ENCODE results near the gene STYXL1.
"Not testable (repeated sequence)": the region's sequence is repeated elsewhere in the genome, so short reads cannot be mapped to it uniquely, and the experiment has no call there.

Gene STYXL1

DNA sequence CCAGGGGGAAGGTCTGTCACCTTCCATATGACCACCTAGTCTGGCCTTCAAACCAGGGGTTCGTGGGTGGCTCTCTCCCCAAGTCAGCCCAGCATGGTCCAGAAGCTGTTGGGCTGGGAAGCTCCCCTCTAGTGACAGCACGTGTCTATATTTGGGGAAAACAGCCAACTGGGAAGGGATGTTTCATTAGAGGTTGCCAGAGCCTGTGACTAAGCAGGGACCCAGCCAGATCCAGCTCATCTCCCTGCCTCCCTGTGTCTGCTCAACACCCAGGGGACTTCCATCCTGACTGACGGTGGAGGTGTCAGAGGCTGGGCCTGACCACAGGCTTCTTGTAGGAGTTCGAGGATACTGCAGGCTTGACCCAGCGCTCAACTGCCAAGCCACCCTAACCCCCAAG is 10.5 kb downstream of the STYXL1 start:
- DNase-seq (ENCODE audit: low spot score): no peak

DNA sequence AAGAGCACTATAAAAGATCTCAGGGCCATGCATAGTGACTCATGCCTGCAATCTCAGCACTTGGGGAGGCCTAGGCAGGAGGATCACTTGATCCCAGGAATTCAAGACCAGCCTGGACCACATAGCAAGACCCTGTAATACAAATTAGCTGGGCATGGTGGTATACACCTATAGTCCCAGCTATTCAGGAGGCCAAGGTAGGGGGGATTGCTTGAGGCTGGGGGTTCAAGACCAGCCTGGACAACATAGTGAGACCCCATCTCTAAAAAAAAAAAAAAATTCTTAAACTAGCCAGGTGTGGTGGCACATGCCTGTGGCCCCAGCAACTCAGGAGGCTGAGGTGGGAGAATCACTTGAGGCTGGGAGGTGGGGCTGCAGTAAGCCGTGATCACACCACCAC is 15.8 kb downstream of the STYXL1 start:
- no peak for DNase-seq (ENCODE audit: low spot score)

DNA sequence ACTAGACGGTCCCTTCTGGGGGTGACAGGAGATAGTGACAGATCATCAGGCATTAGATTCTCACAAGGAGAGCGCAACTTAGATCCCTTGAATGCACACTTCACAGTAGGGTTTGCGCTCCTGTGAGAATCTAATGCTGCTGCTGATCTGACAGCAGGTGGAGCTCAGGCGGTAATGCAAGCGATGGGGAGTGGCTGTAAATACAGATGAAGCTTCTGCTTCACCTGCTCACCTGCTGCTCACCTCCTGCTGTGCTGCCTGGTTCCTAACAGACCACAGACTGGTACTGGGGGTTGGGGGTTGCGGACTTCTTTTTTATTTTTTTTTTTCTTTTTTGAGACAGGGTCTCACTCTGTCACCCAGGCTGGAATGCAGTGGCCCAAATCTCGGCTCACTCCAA is 18.1 kb downstream of the STYXL1 start:
- DNase-seq (ENCODE audit: low spot score): not testable (repeated sequence)

DNA sequence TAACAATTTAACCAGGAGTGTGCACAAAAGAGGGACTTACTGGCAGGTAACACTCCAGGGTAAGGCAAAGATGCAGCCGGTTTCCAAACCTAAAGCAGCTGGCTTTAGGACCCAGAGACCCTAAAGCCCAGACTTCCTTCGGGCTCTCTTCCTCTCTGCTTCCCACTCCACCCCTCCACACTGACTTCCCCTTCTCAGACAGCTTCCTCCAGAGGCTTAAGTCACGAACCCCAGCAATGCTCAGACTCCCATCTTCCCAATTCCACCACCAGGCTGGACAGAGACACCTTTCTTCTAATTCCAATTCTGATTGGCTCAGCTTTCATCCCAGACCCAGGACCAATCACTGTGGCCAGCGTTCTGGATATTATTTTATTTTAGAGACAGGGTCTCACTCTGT is 24.8 kb downstream of the STYXL1 start:
- no peak for DNase-seq (ENCODE audit: low spot score)

DNA sequence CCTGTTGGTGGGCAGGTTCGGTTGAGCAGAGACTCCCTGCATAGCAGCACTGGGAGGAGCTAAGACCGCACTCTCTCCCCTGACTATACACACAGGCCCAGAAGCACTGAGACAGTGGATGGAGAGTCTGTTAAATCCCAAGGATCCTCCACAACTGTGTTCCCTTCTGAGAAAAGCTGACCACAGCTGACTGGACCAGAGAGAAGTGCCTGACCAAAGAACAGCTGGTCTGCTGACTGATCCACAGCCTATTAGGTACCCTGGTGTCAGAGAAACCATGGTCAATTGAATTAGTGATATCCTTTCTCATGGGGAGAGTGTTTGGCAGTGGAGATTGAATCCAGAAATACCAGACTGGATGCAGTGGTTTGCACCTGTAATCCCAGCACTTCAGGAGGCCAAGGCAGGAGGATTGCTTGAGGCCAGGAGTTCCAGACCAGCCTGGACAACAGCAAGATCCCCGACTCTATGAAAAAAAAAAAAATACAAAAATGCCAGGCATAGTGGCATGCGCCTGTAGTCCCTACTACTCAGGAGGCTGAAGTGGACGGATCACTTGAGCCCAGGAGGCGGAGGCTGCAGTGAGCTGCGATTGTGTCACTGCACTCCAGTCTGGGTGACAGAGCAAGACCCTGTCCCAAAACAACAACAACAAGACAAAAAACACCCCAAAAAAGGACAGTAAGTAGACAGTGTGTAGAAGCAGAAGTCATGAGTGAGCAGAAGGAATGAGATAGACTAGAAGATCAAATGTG is 25.6 kb downstream of the STYXL1 start:
- no peak for DNase-seq (ENCODE audit: low spot score)

DNA sequence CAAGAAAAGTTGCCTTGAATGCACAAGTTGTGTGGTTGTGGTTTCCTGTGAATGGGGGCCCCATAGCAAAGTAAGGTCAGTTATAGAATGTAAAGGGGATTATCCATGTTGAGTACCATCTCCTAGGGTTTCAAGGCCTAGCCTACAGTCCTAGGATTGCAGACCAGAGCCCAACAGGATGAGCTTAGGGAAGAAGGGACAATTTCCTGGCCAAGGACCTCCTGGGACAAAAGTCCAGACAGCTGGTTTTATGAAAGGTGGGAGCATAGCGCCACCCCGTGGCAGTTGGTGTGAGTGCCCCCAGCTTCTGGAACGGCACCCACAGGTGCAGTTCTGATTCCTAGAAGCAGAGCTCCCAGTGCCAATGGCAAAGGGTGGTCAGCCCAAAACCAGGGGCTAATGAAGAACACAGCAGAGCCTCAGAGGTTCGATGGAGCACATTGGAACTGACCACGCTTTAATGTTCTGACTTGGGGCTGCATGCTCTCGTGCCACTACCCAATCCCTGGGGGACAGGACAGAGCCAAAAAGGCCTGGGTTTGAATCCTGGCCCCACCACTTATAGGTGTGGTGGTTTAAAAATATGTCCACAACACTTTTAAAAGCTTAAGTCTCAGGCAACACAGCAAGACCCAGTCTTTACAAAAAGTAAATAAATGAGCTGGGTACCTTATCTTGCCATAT is 27.6 kb downstream of the STYXL1 start:
- DNase-seq (ENCODE audit: low spot score): peak; percentile 66

DNA sequence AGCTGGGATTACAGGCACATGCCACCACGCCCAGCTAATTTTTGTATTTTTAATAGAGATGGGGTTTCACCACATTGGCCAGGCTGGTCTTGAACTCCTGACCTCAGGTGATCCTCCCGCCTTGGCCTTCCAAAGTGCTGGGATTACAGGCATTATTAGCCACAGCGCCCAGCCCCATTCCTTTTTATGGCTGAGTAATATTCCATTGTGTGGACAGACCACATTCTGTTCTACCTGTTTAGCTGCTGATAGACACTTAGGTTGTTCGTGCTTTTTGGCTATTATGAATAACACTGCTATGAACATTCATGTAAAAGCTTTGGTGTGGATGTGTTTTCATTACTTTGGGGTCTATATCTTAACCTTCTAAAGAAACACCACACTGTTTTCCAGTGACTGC is 29.3 kb downstream of the STYXL1 start:
- not testable (repeated sequence) for DNase-seq (ENCODE audit: low spot score)

DNA sequence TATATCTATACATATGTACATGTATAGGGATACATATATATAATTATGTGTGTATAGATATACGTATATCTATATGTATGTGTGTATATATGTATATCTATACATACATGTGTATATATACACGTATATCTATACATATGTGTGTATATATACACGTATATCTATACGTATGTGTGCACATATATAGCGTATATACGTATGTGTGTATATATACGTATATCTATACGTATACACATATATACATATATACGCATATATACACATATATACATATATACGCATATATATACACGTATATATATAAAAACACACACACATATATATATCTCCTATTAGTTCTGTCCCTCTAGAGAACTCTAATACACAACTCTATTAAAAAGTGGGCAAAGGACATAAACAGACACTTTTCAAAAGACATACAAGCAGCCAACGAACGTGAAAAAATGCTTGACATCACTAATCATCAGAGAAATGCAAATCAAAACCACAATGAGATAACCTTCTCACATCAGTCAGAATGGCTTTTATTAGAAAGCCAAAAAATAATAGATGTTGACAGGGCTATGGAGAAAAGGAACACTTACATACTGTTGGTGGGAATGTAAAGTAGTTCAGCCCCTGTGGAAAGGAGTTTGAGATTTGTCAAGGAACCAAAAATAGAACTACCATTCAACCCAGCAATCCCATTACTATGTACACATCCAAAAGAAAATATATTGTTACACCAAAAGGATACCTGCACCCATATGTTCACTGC is 31.4 kb downstream of the STYXL1 start:
- no peak for DNase-seq (ENCODE audit: low spot score)

DNA sequence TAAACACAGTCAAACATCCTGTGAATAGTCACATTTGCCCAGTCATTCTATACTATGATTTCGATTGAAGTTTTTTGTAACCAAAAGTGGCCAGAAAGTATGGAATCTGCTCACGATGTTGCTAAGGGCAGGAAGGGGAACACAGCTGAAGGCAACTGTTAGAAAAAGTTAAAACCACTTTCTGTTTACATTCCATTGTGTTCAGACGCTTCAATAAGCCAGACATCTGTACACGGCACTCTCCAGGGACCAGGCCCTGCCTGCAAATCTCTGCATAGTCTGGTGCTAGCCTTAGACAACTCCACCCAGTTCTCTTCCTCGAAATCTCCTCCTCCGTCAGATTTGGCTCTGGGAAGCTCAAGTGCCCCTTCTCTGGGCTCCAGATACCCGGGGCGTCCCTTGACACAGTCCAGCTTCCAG is 36.3 kb downstream of the STYXL1 start:
- DNase-seq (ENCODE audit: low spot score): no peak

DNA sequence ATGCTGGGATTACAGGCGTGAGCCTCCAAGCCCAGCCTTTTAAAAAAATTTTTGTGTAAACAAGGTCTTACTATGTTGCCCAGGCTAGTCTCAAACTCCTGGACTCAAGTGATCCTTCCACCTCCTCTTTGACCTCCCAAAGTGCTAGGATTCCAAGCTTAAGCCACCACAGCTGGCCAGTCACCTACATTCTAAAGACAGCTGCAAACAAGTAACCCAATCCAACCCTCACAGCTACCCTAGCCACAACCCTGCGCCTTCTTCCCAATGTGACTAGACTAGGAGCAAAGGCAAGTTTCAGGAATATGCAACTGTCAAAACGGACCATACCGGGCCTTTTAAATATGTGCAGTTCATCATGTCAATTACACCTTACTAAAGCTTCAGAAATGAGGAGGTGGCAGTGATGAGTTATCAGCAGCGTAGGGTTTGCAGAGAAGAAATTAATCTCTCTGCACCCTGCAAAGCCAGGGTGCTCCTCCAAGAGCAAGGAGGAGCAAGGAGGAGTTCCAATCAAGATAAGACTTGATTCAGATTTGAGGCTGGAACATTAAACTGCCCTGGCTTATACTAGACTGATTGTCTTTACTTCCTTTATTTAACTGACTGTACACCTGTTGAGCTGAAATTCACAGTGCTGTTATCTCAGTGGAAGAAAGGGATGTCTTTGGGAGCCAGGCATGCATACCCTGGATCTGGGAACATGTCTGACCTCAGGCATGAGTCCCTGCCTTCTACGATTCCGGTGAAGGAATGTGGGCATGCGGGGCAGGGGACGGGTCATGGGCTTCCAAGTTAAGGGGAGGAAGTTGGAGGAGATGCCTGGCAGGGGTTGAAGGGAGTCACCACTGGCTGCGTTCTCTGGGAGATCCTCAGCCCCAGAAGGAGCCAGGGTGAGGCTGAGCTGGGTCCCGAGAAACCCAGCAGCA is 37.9 kb downstream of the STYXL1 start:
- no peak for DNase-seq (ENCODE audit: low spot score)

DNA sequence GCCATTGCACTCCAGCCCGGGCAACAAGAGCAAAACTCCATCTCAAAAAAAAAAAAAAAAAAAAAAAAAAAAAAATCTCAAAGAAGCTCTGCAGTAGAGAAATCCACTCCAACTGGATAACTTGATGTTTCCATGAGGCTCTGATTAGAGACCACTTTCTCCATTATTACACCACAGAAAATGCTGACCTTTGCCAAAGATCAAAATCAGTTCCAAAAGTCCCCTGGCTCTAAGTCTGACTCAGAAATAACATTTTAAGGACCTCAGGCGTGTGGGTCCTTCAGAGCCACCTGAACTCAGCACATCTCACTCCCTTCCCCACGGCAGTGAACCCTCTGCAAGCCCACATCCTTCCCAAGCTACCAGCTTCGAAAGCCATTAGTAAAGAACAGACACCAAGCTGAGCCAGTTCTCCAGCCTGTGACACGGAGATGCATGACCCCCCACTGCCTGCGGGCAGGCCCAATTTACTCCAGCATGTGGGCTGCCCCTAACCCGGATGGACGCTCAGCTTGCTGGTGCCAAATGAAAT is 39.6 kb downstream of the STYXL1 start:
- DNase-seq (ENCODE audit: low spot score): no peak

DNA sequence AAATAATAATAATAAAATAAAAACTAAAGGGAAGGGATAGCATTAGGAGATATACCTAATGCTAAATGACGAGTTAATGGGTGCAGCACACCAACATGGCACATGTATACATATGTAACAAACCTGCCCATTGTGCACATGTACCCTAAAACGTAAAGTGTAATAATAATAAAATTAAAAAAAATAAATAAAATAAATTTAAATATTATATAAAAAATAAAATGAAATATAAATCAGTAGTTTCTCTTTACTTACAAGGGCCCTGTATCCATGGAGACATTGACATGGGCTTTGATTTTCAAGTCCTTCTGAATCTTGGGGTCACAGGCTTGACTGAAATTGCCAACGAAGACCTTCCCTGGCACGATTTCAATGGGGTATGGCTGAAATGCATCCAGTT is 42.8 kb downstream of the STYXL1 start:
- DNase-seq (ENCODE audit: low spot score): not testable (repeated sequence)

DNA sequence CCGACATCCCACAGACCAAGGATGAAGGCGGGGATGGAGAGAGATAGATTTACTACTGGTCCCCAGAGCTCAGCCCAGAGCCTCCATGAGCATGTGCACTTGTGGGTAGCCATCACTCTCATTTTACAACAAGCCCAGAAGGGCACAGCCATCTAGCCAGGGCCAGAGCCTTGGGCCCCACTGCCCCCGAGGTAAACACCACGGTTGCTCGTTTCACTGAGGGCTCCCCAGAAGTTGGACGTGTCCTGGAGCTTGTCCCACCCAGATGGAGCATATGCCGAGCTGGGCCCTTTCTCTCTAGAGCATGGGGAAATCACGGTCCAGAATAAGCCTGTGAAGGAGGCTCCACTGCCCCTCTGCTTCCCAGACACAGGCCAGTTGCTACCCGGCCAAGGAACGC is 44.4 kb downstream of the STYXL1 start:
- no peak for DNase-seq (ENCODE audit: low spot score)

DNA sequence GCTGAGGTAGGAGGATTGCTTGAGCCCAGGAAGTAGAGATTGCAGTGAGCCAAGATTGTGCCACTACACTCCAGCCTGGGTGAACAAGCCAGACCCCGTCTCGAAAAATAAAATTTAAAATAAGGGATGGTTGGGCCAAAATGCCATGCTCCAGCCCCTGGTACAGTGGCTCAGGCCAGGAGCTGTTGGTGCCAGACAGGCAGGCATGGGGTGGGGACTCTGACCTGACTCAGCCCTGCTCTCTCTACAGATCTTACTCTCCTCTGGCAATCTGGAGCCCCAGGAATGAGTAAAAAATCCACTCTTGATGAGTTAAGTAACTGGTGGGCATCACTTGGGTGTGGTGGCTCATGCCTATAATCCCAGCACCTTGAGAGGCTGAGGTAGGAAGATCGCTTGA is 45.0 kb downstream of the STYXL1 start:
- DNase-seq (ENCODE audit: low spot score): no peak

DNA sequence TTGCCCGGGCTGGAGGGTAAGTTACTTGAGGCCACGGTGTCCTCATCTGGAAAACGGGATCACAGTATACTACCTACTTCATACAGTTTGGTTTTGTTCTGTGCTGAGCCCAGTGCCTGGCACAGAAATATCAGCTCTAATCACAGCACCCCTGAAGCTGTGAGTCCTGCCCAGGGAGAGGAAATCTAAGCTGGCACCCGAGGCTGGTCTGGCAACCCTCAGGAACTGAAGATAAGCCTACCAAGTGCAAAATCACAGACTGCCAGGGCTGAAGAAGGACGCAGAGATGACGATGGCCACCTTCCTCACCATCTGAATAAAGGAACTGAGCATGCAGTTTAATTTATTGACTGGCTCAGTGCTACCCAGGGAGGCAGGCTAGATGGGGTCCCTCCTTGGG is 45.7 kb downstream of the STYXL1 start:
- no peak for DNase-seq (ENCODE audit: low spot score)

DNA sequence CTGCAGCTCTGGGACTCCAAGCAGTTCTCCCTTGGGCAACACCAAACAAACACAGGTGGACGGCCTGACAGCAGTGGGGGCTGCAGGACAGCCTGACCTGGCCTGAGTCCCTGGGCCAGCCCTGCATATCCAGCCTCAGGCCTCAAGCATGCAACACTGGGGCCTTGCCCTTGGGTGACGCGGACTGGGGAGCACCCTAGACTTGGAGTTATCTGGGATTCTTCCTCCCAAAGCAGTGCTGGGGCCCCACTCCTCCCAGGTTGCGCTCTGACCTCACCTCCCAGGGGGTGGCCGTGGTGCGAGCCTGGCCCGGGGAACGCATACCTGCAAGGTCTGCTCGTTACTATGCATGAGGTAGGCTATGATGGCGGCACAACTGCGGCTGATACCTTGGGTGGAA is 47.2 kb downstream of the STYXL1 start:
- no peak for DNase-seq (ENCODE audit: low spot score)

DNA sequence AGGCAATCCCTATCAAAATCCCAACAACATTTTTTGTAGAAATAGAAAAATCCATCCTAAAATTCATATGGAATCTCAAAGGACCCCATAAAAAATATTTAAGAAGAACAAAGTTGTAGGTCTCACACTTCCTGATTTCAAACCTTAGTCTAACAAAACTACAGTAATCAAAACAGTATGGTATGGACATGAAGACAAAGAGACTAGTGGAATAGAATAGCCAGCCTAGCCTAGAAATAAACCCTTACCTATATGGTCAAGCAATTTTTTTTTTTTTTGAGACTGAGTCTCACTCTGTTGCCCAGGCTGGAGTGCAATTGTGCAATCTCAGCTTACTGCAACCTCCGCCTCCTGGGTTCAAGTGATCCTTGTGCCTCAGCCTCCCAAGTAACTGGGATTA is 49.8 kb downstream of the STYXL1 start:
- no peak for DNase-seq (ENCODE audit: low spot score)

DNA sequence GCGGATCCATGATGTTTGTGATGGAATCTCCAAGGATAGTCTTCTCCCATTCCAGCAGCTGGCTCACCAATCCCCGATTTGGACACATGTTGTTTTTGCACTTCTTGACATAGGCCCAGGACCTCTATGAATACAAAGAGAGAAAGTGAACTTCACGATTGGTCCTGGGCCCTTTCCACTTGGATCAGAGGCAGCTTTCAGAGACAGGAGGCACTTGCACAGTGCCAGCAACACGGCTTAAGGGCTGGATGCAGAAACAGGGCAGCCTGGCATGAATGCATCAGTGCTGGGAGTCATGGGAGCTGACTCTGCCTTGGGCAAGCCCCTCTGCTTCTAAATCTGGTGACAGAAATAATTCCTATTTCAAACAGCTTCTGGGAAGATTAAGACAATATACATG is 51.3 kb downstream of the STYXL1 start:
- no peak for DNase-seq (ENCODE audit: low spot score)

DNA sequence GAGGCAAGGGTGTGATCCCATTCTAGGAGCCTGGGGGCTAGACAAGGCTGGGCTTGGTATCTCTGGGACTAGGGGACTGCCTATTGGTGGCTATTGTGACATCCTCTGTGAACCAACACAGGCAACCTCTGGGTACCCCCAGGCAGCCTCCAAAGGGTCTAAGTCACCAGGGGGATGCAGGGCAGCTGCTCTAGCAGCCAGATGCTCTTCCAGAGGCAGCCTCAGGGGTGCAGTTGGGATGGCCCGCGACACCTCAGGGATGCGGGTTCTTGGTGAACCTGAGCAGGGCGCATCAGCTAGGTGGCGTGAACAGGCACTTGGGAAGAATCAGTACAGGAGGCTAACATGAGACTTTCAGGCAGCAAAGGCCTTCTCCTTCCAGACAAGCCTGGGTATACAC is 51.8 kb downstream of the STYXL1 start:
- no peak for DNase-seq (ENCODE audit: low spot score)

DNA sequence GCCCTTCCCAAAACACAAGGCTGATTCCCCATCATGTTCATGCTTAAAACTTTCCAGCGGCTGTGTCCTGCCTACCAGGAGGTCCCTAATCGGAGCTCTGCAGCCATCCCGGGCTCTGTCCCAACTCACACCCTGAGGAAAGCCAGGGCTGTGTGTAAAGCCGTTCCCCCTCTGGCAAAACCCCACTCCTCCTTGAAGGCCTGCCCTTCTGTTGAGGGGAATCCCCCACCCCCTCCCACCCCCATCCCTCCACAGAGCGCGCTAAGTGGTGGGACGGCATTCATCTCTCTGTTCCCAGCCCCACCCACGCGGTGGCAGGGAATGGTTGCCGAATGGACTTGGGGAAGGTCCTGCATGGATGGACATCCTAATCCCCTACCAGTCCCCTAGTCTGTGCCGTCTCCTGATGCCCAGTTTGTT is 52.7 kb downstream of the STYXL1 start:
- DNase-seq (ENCODE audit: low spot score): no peak

DNA sequence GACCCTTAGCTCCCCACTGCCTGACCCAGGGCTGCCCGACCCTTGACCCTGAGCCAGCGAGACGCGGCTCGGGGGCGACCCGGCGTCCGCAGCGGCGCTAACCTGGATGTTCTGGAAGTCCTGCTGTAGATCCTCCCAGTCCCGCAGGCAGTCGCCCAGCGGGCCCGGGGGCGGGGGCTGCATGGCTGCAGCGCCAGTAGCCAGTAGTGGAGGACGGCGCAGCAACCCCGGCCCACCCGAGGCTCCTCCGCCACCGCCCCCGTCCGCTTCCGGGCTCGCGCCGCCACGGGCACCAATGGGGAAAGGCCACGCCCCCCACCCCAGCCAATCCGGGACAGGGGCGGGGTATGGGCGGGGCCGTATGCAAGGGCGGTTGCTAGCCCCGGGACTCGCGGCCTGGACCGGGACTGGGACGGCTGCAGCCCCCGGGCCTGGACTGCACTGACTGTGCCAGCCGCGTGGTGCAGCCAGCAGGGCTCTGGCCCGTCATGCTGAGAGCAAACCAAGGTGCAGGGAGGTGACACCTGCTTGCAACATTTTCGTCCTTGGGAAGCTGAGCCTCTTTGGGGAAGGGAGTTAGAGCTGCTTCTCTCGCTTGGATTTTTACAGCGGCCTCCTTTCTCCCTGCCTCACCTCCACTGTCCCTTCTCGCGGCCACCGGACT is 53.3 kb downstream of the STYXL1 start, which contains the start of gene TMEM120A:
Gene TMEM120A (minus strand): TSS at position 208 of the 664 bp plus-strand sequence. CDS start 25 bp downstream, at position 183.
- DNase-seq (ENCODE audit: low spot score): peak; percentile 92

All from SK-N-DZ (cell line).